Epithelial cell of esophagus (primary cell): ENCODE results near the gene ZNF532.
A peak's percentile ranks its signal among the peaks of the same experiment; 100 is the strongest.

Experiments
- DNase-seq: peaks from one replicate; pipeline ENCODE4 v3.0.0; 2010; ENCODE audit warnings: low read depth
- H3K4me3 ChIP-seq: 2 replicates; pipeline ENCODE4 v1.5.1; 2011; ENCODE audit warnings: mild to moderate bottlenecking, low read length, control low read depth
- TF ChIP-seq, protein P1 (sequence below): IDR thresholded peaks from 2 replicates; pipeline ENCODE4 v1.5.1; 2011; ENCODE audit warnings: low read depth, mild to moderate bottlenecking, low read length, control low read depth, inconsistent platforms; ENCODE audit not compliant: insufficient read depth; ENCODE audit errors: missing control alignments

Gene ZNF532

DNA sequence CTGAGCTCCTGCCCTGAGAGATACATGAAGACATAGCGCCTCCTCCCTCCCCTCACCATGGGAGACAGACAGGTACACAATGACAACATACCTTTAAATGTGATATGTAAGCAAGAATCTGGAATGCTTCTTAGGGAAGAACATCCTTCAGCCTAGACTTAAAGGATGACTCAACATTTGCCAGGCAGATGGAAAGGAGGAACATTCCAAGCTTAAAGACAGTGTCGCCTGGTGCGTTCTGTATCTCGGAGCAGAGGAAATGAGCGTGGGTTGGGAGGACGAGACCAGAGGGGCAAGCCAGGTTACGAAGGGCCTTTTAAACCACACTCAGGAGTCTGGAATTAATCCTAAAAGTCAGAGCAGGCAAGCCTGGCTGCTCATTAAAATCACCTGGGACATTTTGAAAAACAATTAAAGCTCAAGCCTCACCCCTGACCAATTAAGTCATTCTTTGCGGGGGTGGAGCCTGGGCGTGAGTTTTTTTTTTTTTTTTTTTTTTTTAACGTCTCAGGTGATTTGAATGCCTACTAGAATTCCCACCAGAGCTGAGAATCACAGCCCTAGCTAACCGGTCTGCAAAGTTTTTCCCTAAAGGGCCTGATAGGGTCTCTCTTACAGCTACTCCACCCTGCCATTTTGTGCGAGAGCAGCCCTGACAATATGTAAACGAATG is 143.8 kb downstream of the ZNF532 start:
- peak overlapping the region; percentile 23 for H3K4me3 ChIP-seq
- TF ChIP-seq, protein P1, sequence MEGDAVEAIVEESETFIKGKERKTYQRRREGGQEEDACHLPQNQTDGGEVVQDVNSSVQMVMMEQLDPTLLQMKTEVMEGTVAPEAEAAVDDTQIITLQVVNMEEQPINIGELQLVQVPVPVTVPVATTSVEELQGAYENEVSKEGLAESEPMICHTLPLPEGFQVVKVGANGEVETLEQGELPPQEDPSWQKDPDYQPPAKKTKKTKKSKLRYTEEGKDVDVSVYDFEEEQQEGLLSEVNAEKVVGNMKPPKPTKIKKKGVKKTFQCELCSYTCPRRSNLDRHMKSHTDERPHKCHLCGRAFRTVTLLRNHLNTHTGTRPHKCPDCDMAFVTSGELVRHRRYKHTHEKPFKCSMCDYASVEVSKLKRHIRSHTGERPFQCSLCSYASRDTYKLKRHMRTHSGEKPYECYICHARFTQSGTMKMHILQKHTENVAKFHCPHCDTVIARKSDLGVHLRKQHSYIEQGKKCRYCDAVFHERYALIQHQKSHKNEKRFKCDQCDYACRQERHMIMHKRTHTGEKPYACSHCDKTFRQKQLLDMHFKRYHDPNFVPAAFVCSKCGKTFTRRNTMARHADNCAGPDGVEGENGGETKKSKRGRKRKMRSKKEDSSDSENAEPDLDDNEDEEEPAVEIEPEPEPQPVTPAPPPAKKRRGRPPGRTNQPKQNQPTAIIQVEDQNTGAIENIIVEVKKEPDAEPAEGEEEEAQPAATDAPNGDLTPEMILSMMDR = no peak
- peak; percentile 93 for DNase-seq

DNA sequence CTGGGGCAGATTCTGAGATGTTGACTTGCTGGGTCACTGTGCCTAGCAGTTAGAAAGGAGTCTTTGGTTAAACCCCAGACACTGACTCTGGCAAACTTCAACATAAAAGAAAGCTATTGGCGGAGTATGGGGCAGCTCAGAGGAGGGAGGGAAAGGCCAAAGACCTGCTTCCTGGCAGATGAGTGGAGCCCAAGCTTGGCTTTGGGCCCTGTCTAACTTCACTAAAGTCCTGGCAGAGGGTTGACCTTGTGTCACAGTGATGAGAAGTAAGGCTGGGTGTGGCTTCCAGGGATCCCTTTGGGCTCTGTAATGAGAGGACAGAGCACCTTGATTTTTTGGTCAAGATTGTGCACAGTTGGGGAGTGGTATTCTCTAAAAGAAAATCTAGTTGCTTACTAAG is 145.2 kb downstream of the ZNF532 start:
- no peak for DNase-seq
- no peak overlapping the region for H3K4me3 ChIP-seq
- TF ChIP-seq, protein P1 = no peak

DNA sequence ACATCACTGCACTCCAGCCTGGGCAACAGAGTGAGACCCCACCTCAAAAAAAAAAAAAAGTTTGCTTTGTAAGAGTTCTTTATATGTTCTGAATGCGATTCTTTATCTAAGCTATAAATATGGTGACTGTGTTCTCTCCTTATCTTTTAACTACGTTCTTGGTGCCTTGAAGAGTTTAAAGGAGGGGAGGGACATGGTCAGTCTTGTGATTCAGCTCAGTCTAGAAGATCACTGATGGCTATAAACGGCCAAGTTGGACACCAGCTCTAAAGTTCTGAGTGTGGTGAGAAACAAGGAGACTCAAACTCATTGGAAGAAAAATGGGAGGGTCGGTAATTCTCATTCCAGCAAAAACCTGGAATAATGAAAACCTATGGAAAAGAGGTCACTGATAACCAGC is 146.6 kb downstream of the ZNF532 start:
- DNase-seq = no peak
- TF ChIP-seq, protein P1 = no peak

DNA sequence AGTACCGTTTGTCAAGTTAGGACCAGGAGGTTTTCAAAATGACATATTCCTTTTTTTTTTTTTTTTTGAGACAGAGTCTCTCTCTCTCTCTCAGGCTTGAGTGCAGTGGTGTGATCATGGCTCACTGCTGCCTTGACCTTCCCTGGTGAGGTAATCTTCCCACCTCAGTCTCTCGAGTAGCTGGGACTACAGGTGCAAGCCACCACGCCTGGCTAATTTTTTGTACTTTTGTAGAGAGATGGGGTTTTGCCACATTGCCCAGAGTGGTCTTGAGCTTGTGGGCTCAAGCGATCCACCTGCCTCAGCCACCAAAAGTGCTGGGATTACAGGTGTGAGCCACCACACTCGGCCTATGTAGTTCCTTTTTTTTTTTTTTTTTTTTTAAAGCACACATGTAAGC is 147.1 kb downstream of the ZNF532 start:
- TF ChIP-seq, protein P1 = no peak
- no peak overlapping the region for H3K4me3 ChIP-seq
- DNase-seq = no peak

More for the DNA sequence above, 146.6 kb downstream of the ZNF532 start:
- no peak overlapping the region for H3K4me3 ChIP-seq

DNA sequence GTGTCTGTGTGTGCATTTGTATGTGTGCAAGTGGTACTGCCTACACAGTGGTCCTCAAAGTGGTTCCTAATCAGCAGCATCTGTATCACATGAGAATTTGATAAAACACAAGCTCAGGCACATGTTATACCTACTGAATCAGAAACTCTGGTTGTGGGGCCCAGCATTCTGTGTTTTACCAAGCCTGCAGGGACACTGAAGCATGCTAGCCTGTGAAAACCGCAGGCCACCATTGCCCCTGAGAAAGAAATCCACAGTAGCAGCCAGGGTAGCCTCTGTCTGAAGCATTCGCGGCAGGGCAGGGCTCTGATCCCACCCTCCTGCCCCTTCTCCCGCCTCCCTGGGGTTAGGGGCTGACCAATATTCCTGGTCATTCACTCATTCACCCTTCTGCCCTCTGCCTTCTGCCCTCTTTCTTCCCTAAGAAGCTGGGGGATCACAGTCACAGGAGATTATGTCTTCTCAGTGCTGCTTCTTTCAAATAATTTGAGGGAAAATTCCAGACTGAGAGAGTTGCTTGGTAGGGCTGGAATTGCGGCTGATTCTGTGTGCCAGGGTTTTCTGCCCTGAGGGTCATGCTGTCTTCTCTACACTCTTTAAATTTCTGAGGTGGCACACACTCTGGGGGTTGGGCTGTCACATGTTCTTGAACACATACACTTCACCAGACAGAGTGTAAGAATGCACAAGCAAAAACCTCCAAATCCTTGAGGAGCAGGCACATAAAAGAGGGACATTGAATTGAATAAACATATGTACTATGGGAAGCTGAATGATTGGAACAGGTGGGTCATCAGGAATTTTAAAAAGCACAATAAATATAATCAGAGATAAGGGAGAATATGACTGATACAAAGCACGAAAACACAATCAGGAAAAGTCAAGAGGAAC is 148.4 kb downstream of the ZNF532 start:
- peak; percentile 18 for DNase-seq
- H3K4me3 ChIP-seq = no peak overlapping the region
- TF ChIP-seq, protein P1 = no peak

DNA sequence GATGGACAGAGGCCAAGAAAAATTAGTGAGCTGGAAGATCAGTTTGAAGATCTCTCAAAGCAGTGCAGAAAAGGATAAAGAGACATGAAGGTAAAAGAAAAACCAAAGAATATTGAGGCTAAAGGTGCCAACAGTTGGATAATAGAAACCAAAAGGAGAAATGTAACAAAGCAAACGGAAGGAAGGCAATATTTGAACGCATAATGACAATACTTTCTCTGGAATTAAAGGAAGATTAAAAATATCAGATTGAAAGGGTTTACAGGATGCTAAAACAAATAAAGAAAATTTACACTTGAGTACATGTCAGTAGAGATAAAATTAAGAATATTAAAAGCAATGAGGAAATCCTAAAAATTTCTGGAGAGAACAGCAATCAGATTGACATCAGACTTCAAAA is 149.1 kb downstream of the ZNF532 start:
- TF ChIP-seq, protein P1 = no peak
- no peak for DNase-seq
- H3K4me3 ChIP-seq = no peak overlapping the region
